CMK (cell line): ENCODE measurements around the gene MSI2.

Source experiments
- DNase-seq: peaks from one replicate; pipeline ENCODE4 v3.0.0-alpha.2; 2010; ENCODE audit warnings: low read depth

The MSI2 gene

DNA sequence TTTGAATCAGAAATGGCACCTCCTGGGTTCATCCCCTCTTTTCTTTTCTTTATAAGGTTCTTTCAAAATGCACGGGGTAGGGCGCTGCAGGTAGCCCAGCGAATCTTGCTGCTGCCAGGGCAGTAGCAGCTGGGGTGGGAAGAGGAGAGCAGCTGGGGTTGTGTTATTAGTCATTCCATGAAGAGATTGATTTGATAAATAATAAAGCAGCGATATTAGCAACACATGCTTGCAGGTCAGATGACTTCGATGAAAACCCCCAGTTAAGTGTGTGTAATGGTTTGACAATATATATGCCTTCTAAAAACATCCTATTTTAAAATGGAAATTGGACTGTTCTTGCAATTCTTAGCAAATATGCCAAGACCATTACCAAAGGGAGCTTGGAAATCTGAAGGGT is 288.1 kb downstream of the MSI2 start:
- DNase-seq = no peak

DNA sequence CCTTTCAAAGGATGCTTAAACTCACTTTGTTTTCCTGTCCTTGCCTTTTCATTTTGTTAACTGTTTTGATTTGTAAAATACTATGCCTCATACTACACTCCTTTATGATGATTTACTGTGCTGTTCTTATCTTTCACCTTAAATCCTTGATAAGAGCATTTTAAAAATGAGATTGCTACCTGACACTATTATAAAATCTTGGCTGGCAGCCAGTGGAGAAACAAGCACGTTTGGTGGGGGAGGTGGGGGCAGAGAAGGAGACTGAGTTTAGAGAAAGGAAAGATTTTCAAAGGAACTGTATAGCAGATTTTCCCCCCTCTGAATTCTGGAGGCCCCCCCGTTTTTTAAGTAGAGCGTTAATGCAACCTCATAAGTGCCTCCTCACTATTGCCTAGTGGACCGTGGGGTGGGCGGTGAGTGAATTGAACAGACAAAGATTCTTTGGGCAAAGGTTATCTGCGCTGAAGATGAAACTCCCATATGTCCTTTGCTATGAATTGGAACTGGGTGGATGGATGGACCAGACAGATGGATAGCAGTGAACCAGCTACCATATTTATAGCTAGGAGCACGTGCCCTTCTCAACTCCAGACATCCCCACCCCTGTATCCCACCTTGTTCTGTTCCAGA is 288.6 kb downstream of the MSI2 start:
- DNase-seq = no peak

DNA sequence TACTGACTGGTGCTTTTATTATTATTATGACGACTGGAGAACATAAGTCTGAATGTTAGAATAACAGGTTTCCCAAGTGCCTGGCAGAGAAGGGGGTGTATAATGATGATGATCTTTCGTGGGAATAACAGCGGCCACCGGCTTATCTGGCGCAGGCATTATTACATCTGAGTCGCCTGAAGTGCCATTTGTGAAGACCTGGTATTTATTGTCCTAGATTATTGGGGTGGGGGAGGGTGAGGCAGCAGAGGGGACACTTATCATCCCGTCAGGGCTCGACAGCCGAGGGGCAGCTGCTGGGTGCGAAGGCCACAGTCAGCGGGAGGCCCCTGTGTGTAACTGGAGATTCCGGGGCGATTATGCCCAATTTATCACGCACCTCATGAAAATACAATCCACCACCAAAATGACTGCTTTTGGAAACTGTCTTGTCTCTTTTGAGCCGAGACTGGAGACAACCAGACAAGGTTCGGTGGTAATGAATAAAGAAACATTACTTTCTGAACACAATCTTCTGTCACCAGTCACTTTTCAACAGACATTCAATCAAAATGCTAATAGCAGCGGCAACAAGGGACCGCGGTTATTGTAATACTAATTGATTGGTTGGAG is 289.5 kb downstream of the MSI2 start:
- no peak for DNase-seq

DNA sequence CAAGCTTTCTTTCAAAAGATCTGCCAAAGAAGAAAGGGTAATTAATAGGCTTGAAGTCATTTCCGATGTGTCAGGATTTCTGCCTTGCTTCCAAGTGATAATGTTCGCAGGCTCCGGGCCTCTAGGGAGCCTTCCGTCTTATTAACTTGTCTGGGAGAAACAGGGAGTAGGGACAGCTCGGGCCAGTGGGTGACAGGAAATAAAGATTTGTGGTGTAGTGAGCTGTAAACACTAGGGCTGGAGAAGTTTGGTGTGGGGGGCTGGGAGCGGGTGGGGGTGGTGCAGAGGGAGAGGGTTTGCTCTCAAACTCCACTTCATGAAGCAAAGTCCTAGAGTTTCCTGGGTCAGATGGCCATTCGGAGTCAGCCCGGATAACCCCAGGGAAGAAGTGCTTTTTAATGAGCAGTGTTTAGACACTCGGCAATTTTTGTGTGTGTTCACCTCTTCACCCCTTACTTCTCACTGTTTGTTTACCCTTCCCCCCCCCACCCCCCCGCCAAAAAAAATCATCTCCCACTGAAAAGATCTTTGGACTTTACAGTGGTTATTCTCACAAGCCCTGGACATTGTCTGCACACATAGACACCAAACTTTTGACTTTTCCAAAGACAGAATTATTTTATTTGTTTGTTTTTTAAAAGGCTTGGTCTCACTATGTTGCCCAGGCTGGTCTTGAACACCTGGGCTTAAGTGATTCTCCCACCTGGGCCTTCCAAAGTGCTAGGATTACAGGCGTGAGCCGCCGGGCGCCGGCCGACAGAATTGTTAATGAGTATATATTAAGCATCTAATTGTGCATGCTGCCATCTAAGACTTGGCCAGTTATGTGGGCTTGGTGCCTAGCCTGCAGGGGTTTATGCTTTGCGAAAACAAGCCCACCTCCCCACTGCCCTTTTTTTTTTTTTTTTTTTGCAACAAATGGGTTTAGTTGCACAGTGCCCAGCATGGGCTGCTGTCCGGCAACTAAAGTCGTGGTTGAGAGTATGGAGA is 292.4 kb downstream of the MSI2 start:
- no peak for DNase-seq

DNA sequence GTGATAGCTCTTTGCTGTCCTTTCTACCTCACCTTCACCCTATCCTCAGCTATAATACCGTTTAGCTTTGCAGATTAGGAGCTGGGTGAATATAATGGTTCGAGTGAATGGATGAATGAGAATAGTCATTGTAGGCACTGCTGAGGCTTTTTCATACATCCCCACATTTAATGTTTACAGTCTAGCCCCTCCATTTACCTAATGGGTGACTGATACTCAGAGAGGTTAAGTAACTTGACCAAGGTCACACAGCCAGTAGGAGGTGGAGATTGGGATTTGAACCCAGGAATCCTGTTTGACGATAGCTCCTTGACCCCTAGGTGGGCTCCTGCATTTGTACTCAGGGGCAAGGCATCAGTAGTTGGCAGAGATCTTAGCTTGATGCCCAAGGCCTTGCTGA is 293.1 kb downstream of the MSI2 start:
- no peak for DNase-seq

DNA sequence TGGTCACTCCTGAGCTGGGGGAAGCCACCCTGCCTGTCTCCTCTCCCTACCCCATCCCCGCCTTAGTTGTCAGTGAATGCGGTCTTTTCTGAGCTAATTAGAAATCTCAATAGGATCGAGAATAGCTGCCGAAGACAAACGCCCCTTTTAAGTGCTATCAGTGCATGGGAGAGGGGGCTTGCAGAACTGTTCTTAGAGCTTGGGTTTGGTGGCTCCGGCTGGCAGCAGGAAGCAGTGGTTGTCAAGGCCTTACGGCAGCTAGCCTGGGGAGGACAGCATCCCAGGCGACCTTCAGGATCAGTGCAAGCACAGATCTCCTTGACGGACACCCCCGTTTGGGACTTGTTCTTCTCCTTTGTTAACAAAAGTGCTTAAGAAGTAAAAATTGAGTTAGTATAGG is 293.7 kb downstream of the MSI2 start:
- DNase-seq = no peak

DNA sequence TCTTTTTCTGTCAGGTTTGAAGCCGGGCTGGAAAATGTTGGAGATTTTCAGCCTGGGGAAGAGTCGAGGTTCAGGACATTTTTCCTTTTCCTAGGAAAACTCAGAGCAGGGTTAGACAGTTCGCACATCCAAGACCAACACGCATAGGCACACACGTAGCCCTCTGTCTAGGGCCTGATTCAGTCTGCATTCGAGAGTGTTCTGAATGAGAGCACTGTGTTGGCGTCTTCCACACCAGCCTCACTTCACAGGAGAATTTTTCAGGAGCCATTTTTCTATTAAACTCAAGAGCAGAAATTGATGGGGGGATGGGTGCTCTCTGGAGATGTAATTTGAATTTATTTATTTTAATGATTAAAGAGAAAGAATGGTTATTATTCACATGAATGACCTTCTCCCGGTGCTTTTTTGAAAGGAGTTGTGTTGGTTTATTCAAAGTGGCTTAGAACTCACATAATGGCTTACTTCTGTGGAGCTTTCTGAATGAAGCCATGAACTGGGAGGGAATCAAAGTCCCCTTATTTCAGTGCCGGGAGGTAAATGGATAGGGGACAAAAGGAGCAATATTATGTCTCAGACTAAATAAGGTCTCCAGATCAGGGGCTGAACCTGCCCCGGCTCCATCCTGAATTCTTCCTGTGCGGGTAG is 294.5 kb downstream of the MSI2 start:
- DNase-seq = no peak

DNA sequence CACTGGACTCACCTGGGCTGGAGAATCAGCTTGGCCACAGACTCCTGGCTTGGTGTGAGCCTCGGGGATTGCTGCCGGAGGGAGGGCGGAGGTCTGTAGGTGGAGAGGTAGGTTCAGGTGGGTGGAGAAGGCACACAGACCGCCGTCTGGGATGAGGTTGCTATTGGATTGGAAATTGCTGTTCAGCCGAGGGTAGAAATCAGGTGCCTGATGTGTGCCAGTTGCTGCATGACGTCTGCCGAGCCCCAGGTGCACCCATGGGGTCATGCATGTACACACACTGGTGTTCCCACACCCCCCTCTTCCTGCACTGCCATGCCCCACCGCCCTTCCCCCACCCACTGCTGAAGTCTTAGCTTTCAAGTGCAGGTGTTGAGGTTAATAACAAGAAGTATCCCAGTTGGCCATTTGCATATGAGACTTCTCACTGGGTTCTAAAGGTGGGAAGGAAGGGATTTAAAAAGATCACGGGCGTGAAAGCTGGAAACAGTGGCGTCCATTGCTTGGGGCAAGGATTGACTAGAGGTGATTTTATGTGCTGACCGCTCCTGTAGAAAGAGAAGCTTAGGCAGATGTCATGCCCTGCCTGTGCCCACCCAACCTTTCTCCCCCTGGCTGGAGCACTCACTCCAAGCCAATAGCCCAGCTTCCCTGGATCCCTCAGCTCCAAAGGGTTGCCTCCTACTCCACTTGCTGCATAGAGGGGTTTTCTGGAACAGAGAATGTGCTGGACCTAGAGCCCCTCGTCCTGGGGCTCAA is 295.2 kb downstream of the MSI2 start:
- DNase-seq = no peak

DNA sequence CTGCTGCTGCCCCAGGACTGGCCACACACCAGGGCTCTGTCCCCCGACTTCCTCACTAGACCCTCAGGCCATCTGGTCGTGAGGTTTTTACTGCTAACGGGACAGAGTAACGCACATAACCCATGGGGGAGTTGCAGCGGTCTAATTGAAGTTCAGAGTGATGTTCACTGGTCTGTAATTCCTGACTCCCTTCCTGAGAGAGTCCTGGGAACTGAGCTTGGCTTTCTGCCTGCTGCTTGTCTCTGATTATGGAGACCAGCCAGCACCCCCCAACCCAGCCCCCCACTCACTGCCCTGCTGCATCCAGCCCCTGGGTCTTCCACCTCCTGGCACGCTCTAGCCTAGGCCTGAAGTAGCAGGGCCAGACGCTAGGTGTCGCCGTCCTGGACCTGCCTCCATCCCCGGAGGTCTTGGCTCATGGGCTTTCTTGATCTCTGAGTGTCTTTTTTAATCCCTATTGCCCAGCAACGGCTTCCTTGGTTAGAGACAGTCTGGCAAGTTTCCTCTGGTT is 295.8 kb downstream of the MSI2 start:
- no peak for DNase-seq

DNA sequence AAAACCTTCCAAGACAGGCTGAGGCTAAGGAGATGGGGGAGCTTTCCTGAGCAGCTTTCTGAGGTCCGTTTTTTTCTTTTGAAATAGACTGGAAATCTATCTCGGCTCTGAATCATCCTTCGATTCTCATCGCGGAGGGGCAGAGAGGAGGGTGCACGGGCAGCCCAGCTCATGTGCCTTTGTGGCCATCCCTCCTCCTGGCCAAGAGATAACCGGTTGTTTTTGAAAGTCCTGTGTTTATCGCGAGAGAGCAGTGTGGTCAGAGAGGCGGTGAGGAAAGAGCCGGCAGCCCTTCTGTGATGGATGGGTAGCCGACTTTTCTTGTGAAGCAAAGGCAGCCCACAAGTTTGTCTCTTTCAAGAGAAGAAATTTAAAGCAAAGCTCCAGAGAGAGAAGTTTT is 297.2 kb downstream of the MSI2 start:
- DNase-seq = peak; percentile 18

DNA sequence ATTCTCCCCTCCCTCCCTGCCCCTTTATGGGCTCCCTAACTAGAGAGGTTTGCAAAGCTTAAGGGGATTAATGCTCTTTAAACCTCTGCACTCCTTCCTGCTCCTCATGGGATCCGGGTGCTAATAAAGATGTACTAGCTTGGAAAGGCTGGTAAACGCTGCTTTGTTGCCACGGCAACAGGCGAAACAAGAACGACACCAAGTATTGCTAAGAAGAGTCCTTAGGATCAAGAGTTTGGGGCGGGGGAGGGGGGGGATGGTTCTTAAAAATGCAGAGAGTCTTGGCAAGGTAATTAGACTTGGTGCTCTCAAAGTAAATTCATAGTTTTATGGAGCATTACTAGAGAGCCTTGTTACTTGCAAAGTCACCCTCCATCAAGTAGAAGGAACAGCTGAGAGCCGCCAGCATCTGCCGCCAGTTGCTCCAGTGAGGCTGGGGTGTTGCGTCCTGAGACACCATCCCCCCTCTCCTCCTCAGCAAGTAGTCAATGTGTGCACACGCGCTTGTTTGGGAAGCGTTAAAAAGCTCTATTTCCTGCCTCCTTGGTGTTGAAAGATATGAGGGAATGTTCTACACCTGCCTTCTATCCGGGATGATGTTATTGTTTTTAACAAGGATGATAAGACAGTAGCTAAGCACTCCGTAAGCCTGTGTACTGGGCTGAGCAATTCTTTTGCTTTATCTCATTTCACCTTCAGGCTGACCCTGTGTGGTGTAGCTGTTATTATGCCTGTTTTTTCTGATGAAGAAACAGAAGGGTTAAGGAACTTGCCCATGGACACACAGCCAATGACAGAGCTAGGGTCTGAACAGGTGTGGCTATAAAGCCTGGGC is 297.9 kb downstream of the MSI2 start:
- DNase-seq = no peak

DNA sequence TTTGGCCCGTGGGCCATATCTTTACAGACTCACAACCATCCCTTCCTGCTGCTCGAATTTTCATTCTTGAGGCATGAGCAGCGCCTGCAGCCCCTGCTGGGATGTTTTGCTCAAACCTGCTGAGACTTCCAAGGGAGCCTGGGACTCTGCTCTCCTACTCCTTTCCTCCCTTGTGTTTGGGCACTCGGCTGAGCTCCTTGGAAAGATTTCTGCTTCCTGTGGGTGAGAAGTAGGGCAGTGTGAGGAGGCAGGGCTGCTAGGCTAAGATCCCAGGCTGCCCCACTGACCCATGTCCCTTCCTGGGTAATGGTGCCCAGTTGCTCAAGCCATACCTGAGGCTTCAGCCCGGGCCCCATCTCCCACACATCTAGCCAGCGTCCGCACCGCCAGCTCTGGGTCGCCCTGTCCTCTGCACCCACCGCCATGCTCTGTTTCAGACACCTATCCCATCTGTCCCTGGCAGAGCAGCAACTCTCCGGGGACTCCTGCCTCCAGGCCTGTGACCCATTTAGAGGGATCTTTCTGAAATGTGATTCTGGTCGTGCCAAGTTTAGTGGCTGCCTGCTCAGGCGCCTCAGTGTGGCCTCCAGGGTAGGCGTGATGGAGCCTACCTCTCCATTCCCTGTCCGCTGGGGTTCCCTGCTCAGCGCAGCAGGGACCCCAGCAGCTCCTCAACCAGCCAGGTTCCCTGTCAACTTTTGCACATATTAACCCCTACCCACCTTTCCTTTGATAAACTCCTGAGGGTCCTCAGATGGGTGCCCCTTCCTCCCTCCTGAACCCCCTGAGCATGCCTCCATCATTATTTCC is 298.7 kb downstream of the MSI2 start:
- no peak for DNase-seq

DNA sequence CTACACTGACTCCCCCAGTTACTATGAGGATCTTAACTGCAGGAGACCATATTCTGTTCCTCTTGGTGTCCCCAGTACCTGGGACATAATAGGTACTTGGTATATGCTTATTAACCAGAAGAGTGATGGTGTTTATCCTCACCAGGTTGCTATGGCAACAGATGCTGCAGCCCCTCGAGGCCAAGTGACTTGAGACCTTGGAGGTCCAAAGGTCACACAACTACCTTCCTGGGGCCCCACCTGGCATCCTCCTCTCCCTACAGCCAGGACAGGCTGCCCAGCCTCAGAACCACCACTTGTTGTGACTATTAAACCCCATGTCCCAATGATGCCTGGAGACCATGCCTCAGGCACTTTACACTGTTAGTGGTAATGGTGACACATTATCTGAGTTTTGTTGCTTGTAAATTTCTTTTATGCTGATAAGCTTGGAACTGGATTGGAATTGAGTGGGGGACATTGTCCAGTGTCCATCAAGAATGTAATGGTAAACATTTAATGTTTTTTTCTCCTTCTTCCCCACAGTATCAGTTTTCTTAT is 299.4 kb downstream of the MSI2 start:
- no peak for DNase-seq

DNA sequence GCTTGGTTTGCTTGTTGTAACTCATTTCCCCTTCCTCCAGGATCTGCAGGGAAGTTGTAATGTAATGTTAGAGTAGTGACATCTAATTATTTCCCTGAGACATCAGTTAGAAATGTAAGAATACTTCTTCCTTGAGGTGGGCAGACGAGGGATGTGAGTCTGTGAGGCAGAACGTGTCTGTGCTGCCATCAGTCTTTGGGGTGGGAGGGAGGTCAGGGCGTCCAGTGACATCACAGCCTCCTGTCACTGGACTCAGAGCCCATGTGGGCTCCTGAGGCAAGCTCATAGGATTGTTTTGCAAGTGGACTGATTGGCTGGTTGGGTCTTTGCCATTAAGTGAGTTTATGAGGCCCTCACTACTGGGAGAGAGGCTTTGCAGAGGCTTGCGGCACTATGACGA is 300.0 kb downstream of the MSI2 start:
- DNase-seq = no peak

DNA sequence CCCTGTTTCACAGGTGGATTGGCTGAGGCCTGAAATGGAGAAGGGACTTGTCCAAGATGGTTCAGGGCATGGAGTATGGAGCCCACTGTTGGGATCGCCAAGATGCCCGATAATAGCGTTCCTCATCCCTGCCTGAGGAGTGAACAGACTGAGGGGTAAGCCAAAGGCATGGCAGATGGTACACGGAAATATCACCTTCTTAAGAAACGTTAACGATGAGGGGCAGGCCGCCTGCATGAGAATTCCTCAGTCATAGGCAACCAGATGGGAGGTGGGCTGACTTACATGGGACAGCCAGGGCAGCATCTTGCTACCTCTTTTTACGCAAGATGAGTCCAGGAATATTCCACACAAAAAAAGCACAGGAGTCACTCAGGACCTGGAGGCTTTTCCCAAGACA is 300.7 kb downstream of the MSI2 start:
- no peak for DNase-seq

DNA sequence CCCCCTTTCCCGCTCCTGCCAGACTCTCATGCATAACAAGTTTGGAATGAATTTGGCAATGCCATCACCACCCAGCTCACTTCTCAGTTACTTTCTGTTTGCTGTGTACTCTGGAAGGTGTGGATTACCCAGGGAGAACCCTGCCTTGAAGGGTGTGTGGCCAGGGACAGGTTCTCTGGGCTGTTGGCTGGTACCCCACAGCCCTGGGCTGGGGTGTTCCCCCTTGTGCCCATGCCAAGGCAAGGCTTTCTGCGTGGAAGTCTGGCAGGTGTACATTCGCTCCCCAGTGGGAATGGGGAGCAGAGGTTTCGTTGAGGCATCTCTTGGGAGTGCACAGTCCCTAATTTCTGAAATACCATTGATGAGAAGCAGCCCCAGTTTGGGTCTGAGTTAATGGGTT is 301.1 kb downstream of the MSI2 start:
- DNase-seq = no peak

DNA sequence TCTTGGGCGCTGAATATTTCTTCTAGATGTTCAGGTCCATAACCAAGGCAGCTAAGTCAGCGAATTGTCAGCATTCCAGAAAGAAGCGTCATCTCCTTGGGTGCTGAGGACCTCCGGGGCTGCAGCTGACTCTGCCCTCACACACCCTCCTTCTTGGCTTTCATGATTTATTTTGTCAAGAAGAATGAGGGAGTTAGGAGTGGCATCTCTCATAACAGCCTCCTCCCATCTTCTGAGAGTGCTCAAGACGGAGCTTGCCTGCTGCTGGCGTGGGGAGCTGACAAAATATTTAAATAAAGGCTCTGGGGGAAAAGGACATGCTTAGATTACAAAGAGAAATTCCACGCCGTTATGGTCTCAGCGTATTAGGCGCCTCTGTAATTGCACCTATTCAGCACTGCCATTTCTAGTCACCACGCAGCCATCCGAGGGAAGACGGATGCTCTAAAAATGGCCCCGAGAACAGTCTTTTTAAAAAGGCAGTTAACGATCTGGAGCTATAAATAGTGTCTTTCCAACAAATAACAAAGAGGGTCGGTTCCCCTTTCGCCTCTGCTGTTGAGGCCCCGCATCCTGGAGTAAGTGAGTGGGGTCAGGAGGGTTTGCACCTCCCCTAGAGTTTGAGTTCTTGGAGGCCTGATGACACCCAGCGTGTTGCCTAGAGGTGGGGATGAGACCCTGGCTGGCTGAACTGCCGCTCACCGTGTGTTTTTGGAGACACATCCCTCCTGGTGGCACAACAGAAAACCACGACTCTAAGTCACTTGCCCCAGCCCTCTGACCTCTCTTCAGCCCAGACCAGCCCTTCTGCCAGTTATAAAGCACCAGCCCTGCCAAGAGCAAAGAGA is 301.7 kb downstream of the MSI2 start:
- no peak for DNase-seq

DNA sequence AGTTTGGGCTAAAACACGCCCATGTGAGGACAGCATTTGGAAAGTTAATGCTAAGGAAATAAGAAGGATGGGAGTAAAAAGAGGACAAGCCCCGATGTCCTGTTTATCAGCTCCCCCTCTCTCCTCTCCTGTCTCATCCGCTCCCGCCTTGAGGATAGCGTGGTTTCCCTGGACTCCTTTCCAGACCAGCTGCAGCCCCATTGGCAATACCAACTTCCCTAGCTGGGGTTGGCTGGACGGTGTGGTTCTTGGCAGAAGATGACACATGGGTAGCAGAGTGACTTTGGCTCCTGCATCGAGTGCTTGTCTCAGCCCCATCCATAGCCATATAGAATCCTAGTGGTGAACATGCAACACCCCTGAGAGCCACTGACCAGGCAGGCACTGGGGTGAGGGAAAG is 302.9 kb downstream of the MSI2 start:
- no peak for DNase-seq
